Peyer's patch (tissue), 4 donors: ENCODE data around the gene EPHB1. TPM values are rescaled to one million over a fixed set of nuclear protein-coding genes. Genes with fewer than 3 reads are reported as not detected.
"Not testable (repeated sequence)": the region's sequence is repeated elsewhere in the genome, so short reads cannot be mapped to it uniquely, and the experiment has no call there.

Experiments
- DNase-seq, 3 donors: peaks; one replicate each; pipeline ENCODE4 v3.0.0-alpha.2; 2017 to 2019
- H3K27ac ChIP-seq, 4 donors: fragments of 200-600 bp; sonication (generic); one replicate each; pipeline ENCODE4 v1.5.1; 2016 to 2019
- H3K27me3 ChIP-seq, 2 donors: fragments of 200-600 bp; sonication (generic); one replicate each; pipeline ENCODE4 v1.5.1; 2019
- H3K36me3 ChIP-seq, 3 donors: fragments of 200-600 bp; sonication (generic); one replicate each; pipeline ENCODE4 v1.5.1; 2016 to 2019
- H3K4me1 ChIP-seq, 4 donors: fragments of 200-600 bp; sonication (generic); one replicate each; pipeline ENCODE4 v1.5.1; 2016 to 2019
- H3K4me3 ChIP-seq, 4 donors: fragments of 200-600 bp; sonication (generic); 1 replicate in 3 of 4; 2 replicates in 1 of 4; pipeline ENCODE4 v1.5.1; 2016 to 2019; ENCODE audit warnings: mild to moderate bottlenecking in 1 of 4
- H3K9me3 ChIP-seq, 4 donors: fragments of 200-600 bp; sonication (generic); one replicate each; pipeline ENCODE4 v1.5.1; 2016 to 2019; ENCODE audit warnings: mild to moderate bottlenecking in 1 of 4
- CTCF ChIP-seq, 6 experiments: fragments of 450-650 bp in 4 of 6; fragments of 200-600 bp in 2 of 6; sonication (generic) in 1 of 6; IDR thresholded peaks; one replicate each; pipeline ENCODE4 v1.5.1; 2017 to 2019; ENCODE audit warnings: antibody characterized with exemption in 6 of 6, mild to moderate bottlenecking in 3 of 6, moderate library complexity in 1 of 6
- POLR2A ChIP-seq, 2 donors: fragments of 450-650 bp; IDR thresholded peaks; one replicate each; pipeline ENCODE4 v1.5.1; 2017; ENCODE audit warnings: antibody characterized with exemption in 2 of 2, mild to moderate bottlenecking in 2 of 2, moderate library complexity in 2 of 2
- total RNA-seq, 4 donors: library from RNA; depleted of rRNA; stranded (reverse); fragments of >200 nt; gene quantifications; one replicate each; pipeline ENCODE4 v1.1.0, GENCODE V29; 2016

Gene EPHB1
- total RNA-seq, 4 donors from 2014 or later, result 0.18 to 3.2 (median 0.68) TPM

GRCh38 chr3:135059580-135059979, 264.5 kb downstream of the EPHB1 start:
- H3K9me3 ChIP-seq, result no peaks in the 10 kb centered on the region
- H3K4me3 ChIP-seq, result no peak overlapping the region
- DNase-seq, result no peak
- H3K27me3 ChIP-seq, result no peaks in the 10 kb centered on the region
- H3K4me1 ChIP-seq, result no peaks in the 10 kb centered on the region
- TF ChIP-seq POLR2A (IDR thresholded peaks at IDR 0.05) (no peak), CTCF (IDR thresholded peaks at IDR 0.05) (no peak)
- H3K27ac ChIP-seq, result no peak overlapping the region
- no peaks in the 10 kb centered on the region for H3K36me3 ChIP-seq

GRCh38 chr3:135066844-135067727, 272.0 kb downstream of the EPHB1 start:
- not testable (repeated sequence) for H3K27me3 ChIP-seq, H3K36me3 ChIP-seq, H3K4me1 ChIP-seq, H3K27ac ChIP-seq, DNase-seq, H3K9me3 ChIP-seq, H3K4me3 ChIP-seq

GRCh38 chr3:135068011-135068410, 273.0 kb downstream of the EPHB1 start:
- H3K4me1 ChIP-seq, result no peaks in the 10 kb centered on the region
- no peak for DNase-seq
- no peaks in the 10 kb centered on the region for H3K36me3 ChIP-seq
- TF ChIP-seq POLR2A (IDR thresholded peaks at IDR 0.05) (no peak), CTCF (IDR thresholded peaks at IDR 0.05) (no peak)
- no peak overlapping the region for H3K4me3 ChIP-seq
- H3K27ac ChIP-seq, result no peak overlapping the region
- no peaks in the 10 kb centered on the region for H3K27me3 ChIP-seq
- H3K9me3 ChIP-seq, result no peaks in the 10 kb centered on the region

- no peak overlapping the region for H3K4me3 ChIP-seq
- no peaks in the 10 kb centered on the region for H3K36me3 ChIP-seq
- DNase-seq, result no peak
- H3K27me3 ChIP-seq, result no peaks in the 10 kb centered on the region
- no peak overlapping the region for H3K27ac ChIP-seq
- no peaks in the 10 kb centered on the region for H3K4me1 ChIP-seq
- no peaks in the 10 kb centered on the region for H3K9me3 ChIP-seq
- no peak for TF ChIP-seq POLR2A (IDR thresholded peaks at IDR 0.05)
- no peak for TF ChIP-seq CTCF (IDR thresholded peaks at IDR 0.05)
Measured at GRCh38 chr3:135069406-135069805, 274.3 kb downstream of the EPHB1 start.

DNA sequence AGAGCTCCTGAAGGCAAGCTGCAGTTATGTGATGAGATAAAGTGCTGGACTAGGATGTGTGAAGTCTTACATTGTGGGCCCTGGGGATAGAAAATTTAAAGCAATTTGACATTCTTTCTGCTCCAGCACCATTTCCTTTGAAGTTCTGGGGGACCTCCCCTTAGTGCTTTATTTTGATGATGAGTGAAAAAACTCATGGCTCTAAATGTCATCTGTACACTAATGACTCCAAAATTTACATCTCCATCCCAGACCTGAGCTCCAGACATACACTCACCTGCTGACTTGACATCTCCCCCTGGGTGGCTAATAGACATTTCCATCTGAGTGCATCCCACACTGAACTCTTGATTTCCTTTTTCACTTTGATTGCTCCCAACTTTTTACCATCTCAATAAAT, 276.4 kb downstream of the EPHB1 start:
- Histone ChIP-seq H3K36me3 (no peaks in the 10 kb centered on the region), H3K27me3 (no peaks in the 10 kb centered on the region), H3K4me3 (no peak overlapping the region), H3K4me1 (no peaks in the 10 kb centered on the region), H3K9me3 (no peaks in the 10 kb centered on the region), H3K27ac (no peak overlapping the region)
- no peak for DNase-seq
- TF ChIP-seq CTCF (IDR thresholded peaks at IDR 0.05), result no peak
- no peak for TF ChIP-seq POLR2A (IDR thresholded peaks at IDR 0.05)

DNA sequence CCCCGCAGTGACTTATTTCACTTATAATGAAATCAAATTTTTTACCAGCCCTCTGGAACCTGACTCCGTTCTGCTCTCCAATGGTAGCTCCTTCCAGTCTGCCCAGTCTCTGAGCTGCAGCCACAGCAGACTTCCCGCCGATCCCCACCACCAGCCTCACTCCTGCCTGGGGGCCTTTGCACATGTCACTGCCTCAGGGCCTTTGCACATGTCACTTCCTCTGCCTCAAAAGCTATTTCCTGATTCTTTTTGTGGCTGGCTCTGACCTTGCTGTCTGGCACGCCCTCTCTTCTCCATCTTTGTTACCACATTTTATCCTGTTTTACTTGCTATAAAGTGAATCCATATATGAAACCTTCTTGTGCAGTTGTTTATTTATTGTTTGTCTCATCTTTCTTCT, 277.4 kb downstream of the EPHB1 start:
- TF ChIP-seq CTCF (IDR thresholded peaks at IDR 0.05) (no peak), POLR2A (IDR thresholded peaks at IDR 0.05) (no peak)
- H3K4me3 ChIP-seq, result no peak overlapping the region
- no peak for DNase-seq
- no peak overlapping the region for H3K27ac ChIP-seq
- H3K27me3 ChIP-seq, result no peaks in the 10 kb centered on the region
- H3K36me3 ChIP-seq, result no peaks in the 10 kb centered on the region
- no peaks in the 10 kb centered on the region for H3K9me3 ChIP-seq
- no peaks in the 10 kb centered on the region for H3K4me1 ChIP-seq
